GM23248 (cell line): ENCODE results near the gene ACVR1C. TPM values are rescaled to one million over a fixed set of nuclear protein-coding genes. Genes with fewer than 3 reads are reported as not detected.

ENCODE experiments used
- DNase-seq: peaks from one replicate; pipeline ENCODE4 v3.0.0-alpha.2; 2015
- H2AFZ ChIP-seq: fragments of 200-600 bp; sonication (generic); 2 replicates; pipeline ENCODE4 v1.6.1; 2016; ENCODE audit warnings: antibody characterized with exemption
- H3F3A ChIP-seq: fragments of 200-600 bp; sonication (generic); 2 replicates; pipeline ENCODE4 v1.6.1; 2016; ENCODE audit warnings: mild to moderate bottlenecking, antibody characterized with exemption, mixed run types; ENCODE audit not compliant: insufficient read depth
- H3K27ac ChIP-seq: fragments of 200-600 bp; sonication (generic); 2 replicates; pipeline ENCODE4 v1.5.1; 2016; ENCODE audit warnings: mild to moderate bottlenecking
- H3K27me3 ChIP-seq: fragments of 200-600 bp; sonication (generic); replicated peaks from 2 replicates; pipeline ENCODE4 v1.6.1; 2016; ENCODE audit warnings: mild to moderate bottlenecking; ENCODE audit not compliant: insufficient read depth
- H3K36me3 ChIP-seq: fragments of 200-600 bp; sonication (generic); 2 replicates; pipeline ENCODE4 v1.6.1; 2016; ENCODE audit warnings: low read depth, mild to moderate bottlenecking
- H3K4me1 ChIP-seq: fragments of 200-600 bp; sonication (generic); 2 replicates; pipeline ENCODE4 v1.6.1; 2016; ENCODE audit warnings: mild to moderate bottlenecking; ENCODE audit not compliant: insufficient read depth
- H3K4me2 ChIP-seq: fragments of 200-600 bp; sonication (generic); one replicate; pipeline ENCODE4 v1.6.1; 2016; ENCODE audit warnings: mild to moderate bottlenecking; ENCODE audit not compliant: unreplicated experiment
- H3K4me3 ChIP-seq: fragments of 200-600 bp; sonication (generic); 2 replicates; pipeline ENCODE4 v1.5.1; 2016; ENCODE audit warnings: mild to moderate bottlenecking
- H3K79me2 ChIP-seq: fragments of 200-600 bp; sonication (generic); 2 replicates; pipeline ENCODE4 v1.6.1; 2016; ENCODE audit warnings: mild to moderate bottlenecking; ENCODE audit not compliant: insufficient read depth
- H3K9ac ChIP-seq: fragments of 200-600 bp; sonication (generic); 2 replicates; pipeline ENCODE4 v1.6.1; 2016; ENCODE audit warnings: mild to moderate bottlenecking
- H3K9me2 ChIP-seq: fragments of 200-600 bp; sonication (generic); 2 replicates; pipeline ENCODE4 v1.6.1; 2016; ENCODE audit warnings: mixed run types, mild to moderate bottlenecking, moderate library complexity; ENCODE audit not compliant: insufficient read depth
- H3K9me3 ChIP-seq: fragments of 200-600 bp; sonication (generic); one replicate; pipeline ENCODE4 v1.6.1; 2017; ENCODE audit warnings: low read depth
- H4K20me1 ChIP-seq: fragments of 200-600 bp; sonication (generic); 2 replicates; pipeline ENCODE4 v1.6.0; 2016; ENCODE audit not compliant: insufficient read depth
- EZH2 ChIP-seq: fragments of 200-600 bp; sonication (generic); IDR thresholded peaks from 2 replicates; pipeline ENCODE4 v1.6.1; 2018; ENCODE audit warnings: antibody characterized with exemption, mild to moderate bottlenecking; ENCODE audit not compliant: insufficient read depth, poor library complexity, severe bottlenecking
- EZH2phosphoT487 ChIP-seq: fragments of 200-600 bp; sonication (generic); IDR thresholded peaks from 2 replicates; pipeline ENCODE4 v1.6.1; 2018; ENCODE audit warnings: antibody characterized with exemption, moderate library complexity, mild to moderate bottlenecking, low read depth; ENCODE audit not compliant: insufficient read depth
- WGBS, 2 experiments: methylation state at CpG; one replicate each; pipeline ENCODE4 v1.1.6; 2015 to 2017; ENCODE audit warnings: low lambda C conversion rate in 2 of 2, low coverage in 1 of 2; ENCODE audit errors: missing lambda C conversion rate in 2 of 2; 5-methylcytosine and 5-hydroxymethylcytosine counted together
- in situ Hi-C: fragments of 300-500 bp; cut with MboI; formaldehyde crosslinking; loops from 2 replicates; pipeline ENCODE4 v1.15.0; 2020
- polyA plus RNA-seq: library from polyadenylated mRNA; unstranded; fragments of >200 nt; fragmentation: Nextera tagmentation; extraction: Ambion mirVana; gene quantifications from 2 replicates; pipeline ENCODE4 v1.2.1, GENCODE V29; 2016
- total RNA-seq: library from RNA; depleted of rRNA; stranded (reverse); fragments of >200 nt; shearing (Covaris generic); gene quantifications from 2 replicates; pipeline ENCODE4 v1.2.3, GENCODE V29; 2014

ACVR1C gene
- total and polyA plus RNA-seq, 2 experiments from 2014 or later, result 0.32 TPM; not detected in 1

DNA sequence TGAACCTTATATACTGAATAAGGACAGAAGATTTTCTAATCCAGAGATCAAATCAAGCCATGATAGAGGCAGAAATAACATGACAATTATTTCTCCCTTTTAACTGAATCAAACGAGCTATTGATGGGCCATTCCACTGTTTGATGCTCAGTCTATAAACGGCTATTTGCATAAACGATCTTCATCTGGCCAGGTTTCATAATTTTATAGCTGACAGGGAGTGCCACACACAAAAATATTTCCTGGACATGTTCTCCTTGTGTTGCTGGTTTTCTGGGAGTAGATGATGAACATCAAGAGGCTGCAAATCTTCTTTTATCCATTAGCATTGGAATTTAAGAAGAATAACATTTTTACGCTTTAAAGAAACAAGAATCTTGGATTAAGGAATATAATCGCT, 63.1 kb downstream of the ACVR1C start:
- no peaks in the 10 kb centered on the region for H3K4me1 ChIP-seq
- in situ Hi-C loops, result no loop called here
- H3K9ac ChIP-seq, result no peak overlapping the region
- H3K27ac ChIP-seq, result no peak overlapping the region
- H3K36me3 ChIP-seq, result no peaks in the 10 kb centered on the region
- no peak overlapping the region for H3K4me2 ChIP-seq
- H3K4me3 ChIP-seq, result no peak overlapping the region
- H3K9me3 ChIP-seq, result no peaks in the 10 kb centered on the region
- no peaks in the 10 kb centered on the region for H4K20me1 ChIP-seq
- 30 to 33% methylated on average over 5 of the region's 5 CpGs for WGBS, 2 experiments
- TF ChIP-seq EZH2 (no peak), EZH2phosphoT487 (no peak)
- no peaks in the 10 kb centered on the region for H3F3A ChIP-seq
- no peak overlapping the region; the same call in 1 of the 2 replicates for H2AFZ ChIP-seq
- H3K27me3 ChIP-seq, result no peaks in the 10 kb centered on the region
- no peak for DNase-seq
- no peaks in the 10 kb centered on the region for H3K79me2 ChIP-seq
- no peaks in the 10 kb centered on the region for H3K9me2 ChIP-seq

DNA sequence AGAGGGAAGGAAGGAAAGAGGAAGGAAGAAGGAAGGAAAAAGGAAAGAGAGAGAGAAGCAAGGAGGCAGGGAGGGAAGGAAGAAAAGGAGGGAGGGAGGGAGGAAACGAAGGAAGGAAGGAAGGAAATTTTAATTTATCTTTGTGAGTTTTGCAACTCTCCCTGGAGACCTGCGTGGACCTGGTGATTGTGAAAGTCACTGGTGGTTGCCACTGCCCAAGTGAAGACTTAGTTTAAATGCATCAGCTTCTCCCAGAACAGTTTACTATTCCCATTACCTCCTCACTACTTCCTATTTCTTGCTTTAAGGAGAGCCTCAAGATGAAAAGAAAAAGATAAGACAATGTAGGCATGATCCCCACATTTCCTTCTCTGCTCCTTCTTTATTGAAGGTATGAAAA, 68.8 kb downstream of the ACVR1C start:
- no peak for TF ChIP-seq EZH2phosphoT487
- TF ChIP-seq EZH2, result no peak
- Histone ChIP-seq H3K27me3 (no peaks in the 10 kb centered on the region), H3K79me2 (no peaks in the 10 kb centered on the region), H3K27ac (no peak overlapping the region), H3K36me3 (no peaks in the 10 kb centered on the region), H3K4me1 (no peaks in the 10 kb centered on the region), H3K9ac (no peak overlapping the region), H3K9me2 (no peaks in the 10 kb centered on the region), H2AFZ (no peak overlapping the region), H3F3A (no peaks in the 10 kb centered on the region), H3K9me3 (no peaks in the 10 kb centered on the region), H4K20me1 (no peaks in the 10 kb centered on the region), H3K4me3 (no peak overlapping the region), H3K4me2 (no peak overlapping the region)
- WGBS, 2 experiments, result 22 to 40% methylated on average over 1 to 2 of the region's 2 CpGs
- in situ Hi-C loops, result no loop called here
- DNase-seq, result no peak

DNA sequence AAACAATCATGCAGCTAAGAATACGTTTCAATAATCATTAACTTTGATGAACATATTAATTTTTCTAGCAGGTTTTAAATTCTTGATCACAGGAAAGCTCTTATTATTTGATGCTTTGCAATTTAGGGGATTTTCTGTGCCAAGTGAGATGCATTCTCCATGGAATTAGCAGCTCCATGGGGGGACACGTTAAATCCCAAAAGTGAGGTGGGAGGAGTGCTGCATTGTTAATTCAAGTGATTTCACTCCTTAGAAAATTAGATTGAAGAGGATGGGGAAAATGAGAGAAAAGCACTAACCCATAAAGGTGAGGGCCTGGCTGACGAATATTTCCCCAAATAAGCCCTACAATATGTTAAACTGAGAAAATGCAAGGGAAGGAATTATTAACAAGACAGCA, 69.2 kb downstream of the ACVR1C start:
- Histone ChIP-seq H2AFZ (no peak overlapping the region), H3F3A (no peaks in the 10 kb centered on the region), H3K9me2 (no peaks in the 10 kb centered on the region), H4K20me1 (no peaks in the 10 kb centered on the region), H3K27me3 (no peaks in the 10 kb centered on the region), H3K36me3 (no peaks in the 10 kb centered on the region), H3K4me2 (no peak overlapping the region), H3K4me3 (no peak overlapping the region), H3K4me1 (no peaks in the 10 kb centered on the region), H3K9me3 (no peaks in the 10 kb centered on the region), H3K9ac (no peak overlapping the region), H3K27ac (no peak overlapping the region), H3K79me2 (no peaks in the 10 kb centered on the region)
- 13 to 17% methylated on average over 3 of the region's 3 CpGs for WGBS, 2 experiments
- DNase-seq, result no peak
- TF ChIP-seq EZH2 (no peak), EZH2phosphoT487 (no peak)
- in situ Hi-C loops, result no loop called here

DNA sequence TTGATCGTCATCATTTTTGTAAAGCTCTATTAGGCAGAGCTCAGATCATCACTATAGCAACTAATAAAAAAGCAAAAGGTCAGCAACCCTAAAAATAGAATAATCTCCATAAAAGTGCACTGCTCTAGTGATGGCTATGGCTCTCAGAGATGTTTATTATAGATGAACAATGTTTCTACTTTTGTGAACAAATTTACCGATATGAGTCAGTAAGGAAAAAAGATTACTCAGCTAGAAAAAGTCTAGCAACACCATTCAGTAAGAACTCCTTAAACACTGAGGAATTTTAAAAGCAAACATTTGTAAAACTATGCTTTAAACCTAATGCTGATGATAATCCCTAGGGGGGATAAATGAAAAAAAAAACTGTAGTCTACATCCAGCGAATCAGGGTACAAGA, 69.6 kb downstream of the ACVR1C start:
- WGBS, 2 experiments, result 26 to 31% methylated on average over 3 of the region's 3 CpGs
- H3K9me3 ChIP-seq, result no peaks in the 10 kb centered on the region
- H3K4me3 ChIP-seq, result no peak overlapping the region
- H3K27me3 ChIP-seq, result no peaks in the 10 kb centered on the region
- H3K27ac ChIP-seq, result no peak overlapping the region
- no peaks in the 10 kb centered on the region for H3K36me3 ChIP-seq
- in situ Hi-C loops, result no loop called here
- no peak overlapping the region for H2AFZ ChIP-seq
- H4K20me1 ChIP-seq, result no peaks in the 10 kb centered on the region
- no peaks in the 10 kb centered on the region for H3K9me2 ChIP-seq
- no peak for TF ChIP-seq EZH2
- TF ChIP-seq EZH2phosphoT487, result no peak
- no peaks in the 10 kb centered on the region for H3F3A ChIP-seq
- DNase-seq, result peak; percentile 7
- no peak overlapping the region for H3K4me2 ChIP-seq
- no peak overlapping the region for H3K9ac ChIP-seq
- H3K79me2 ChIP-seq, result no peaks in the 10 kb centered on the region
- no peaks in the 10 kb centered on the region for H3K4me1 ChIP-seq

DNA sequence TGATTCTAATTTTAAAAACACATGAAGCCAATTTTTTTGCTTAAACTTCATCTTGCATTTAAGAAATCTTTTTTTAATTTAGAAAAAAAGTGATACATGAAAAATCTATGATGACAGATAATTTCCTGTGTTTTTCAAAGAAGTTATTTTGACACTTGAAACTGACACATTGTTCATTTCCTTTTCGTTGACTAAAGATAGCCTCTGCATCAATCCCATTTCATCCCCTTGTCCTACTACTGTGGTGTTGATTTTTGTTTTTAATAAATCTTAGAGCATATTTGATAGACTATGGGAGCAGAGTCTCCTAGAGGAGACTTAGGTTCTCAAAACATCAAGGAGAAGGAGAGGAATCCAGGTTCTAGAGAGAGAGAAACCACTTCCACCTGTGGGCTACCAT, 70.9 kb downstream of the ACVR1C start:
- TF ChIP-seq EZH2, result no peak
- no peak for TF ChIP-seq EZH2phosphoT487
- Histone ChIP-seq H3K79me2 (no peaks in the 10 kb centered on the region), H3F3A (no peaks in the 10 kb centered on the region), H3K9me2 (no peaks in the 10 kb centered on the region), H2AFZ (no peak overlapping the region), H3K27me3 (no peaks in the 10 kb centered on the region), H3K9me3 (no peaks in the 10 kb centered on the region), H3K4me2 (no peak overlapping the region), H3K36me3 (no peaks in the 10 kb centered on the region), H3K27ac (no peak overlapping the region), H3K4me3 (no peak overlapping the region), H4K20me1 (no peaks in the 10 kb centered on the region), H3K4me1 (no peaks in the 10 kb centered on the region), H3K9ac (no peak overlapping the region)
- no peak for DNase-seq
- whole genome bisulfite sequencing, 2 experiments, result 0 to 4% methylated on average over 1 of the region's 1 CpG
- in situ Hi-C loops, result no loop called here
